ENCODE measurements around the gene EEF2.
"Not testable (repeated sequence)": the region's sequence is repeated elsewhere in the genome, so short reads cannot be mapped to it uniquely, and the experiment has no call there.

The EEF2 gene

DNA sequence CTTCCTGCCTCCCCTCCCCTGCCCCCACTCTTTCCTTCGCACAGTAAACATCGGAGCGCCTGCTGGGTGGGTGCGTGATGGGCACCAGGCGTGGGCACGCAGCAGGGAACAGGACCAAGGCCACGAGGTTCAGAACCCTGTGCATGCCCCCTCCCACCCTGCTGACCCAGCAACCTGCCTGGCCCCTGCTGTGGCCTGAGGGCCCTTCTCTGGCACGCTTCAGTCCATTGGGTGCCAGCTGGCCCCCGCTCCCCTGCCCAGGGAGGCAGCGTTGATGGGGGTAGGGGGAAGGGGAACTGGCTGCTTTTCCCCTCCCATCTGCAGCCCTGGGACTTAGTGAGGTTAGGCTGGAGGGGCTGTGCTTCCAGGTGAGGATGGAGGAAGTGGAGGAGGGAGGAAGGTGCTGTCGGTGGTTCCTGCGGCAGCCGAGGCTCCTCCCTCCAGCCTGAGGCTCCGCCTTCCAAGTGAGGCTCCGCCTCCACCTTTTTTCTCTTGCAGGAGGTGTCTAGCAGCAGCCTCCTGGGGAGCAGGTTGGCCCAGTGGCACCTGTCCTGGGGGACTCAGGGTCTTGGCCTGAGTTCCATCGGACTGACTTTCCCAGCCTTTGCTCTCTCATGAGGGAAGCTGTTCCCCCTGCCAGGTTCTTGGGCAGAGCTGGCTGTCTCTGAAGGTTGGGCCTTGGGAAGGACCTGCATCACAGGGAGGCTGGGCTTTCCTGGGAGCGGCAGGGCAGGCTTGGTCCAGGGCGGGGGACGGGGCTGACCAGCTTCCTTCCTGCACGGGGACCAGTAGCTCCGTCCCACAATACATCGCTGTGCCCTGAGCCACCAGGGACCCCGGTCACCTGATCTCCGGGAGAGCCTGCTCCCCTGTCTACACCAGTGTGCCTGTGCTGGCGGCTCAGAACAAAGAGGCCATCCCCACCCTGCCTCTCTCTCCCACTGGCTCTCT lies 29.6 kb upstream of the EEF2 start:
- DNase-seq = no peak

DNA sequence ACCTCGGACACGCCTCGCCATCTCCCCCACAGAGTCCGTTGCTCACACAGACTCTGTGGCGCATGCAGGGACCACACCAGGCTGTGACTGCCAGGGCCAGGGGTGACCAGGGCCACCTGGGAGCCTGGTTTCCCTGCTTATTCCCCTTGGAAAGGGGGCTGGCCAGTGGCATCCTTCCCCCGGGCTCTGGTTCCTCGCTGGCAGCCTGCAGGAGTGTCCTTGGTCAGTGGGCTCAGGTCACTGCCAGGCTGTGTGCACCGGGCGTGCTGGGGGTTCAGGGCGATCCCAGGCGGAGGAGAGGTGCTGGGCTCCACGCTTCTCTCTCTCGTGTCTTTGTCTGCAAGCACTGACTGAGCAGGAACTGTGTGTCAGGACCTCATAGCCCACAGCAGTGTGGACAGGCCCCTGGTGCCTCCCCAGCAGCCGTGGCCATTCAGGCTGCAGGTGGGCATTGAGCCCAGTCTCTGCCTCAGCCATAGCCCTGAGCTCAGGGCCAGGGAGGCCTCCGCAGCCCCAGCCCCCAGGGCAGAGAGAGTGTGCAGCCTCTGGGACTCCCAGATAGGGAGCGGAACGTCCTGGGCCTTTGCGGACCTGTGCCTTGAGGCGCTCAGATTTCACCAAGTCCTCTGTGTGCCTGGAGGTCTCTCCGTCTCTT lies 28.8 kb upstream of the EEF2 start:
- DNase-seq = no peak

DNA sequence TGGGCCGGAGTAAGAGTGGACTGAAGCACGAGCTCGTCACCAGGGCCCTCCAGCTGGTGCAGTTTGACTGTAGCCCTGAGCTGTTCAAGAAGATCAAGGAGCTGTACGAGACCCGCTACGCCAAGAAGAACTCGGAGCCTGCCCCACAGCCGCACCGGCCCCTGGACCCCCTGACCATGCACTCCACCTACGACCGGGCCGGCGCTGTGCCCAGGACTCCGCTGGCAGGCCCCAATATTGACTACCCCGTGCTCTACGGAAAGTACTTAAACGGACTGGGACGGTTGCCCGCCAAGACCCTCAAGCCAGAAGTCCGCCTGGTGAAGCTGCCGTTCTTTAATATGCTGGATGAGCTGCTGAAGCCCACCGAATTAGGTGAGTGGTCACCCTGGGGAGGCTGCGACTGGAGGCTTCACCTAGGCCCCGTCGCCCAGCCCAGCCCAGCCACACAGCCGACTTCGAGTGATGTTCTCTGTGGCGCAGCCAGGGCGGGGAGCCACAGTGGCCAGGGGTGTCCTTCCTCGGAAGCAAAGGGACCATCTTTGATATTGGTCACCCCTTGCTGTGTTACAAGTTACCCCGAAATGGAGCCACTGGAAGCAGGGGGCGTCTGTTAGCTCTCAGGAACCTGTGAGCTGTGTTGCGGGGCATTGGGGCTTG lies 27.8 kb upstream of the EEF2 start:
- no peak for DNase-seq

DNA sequence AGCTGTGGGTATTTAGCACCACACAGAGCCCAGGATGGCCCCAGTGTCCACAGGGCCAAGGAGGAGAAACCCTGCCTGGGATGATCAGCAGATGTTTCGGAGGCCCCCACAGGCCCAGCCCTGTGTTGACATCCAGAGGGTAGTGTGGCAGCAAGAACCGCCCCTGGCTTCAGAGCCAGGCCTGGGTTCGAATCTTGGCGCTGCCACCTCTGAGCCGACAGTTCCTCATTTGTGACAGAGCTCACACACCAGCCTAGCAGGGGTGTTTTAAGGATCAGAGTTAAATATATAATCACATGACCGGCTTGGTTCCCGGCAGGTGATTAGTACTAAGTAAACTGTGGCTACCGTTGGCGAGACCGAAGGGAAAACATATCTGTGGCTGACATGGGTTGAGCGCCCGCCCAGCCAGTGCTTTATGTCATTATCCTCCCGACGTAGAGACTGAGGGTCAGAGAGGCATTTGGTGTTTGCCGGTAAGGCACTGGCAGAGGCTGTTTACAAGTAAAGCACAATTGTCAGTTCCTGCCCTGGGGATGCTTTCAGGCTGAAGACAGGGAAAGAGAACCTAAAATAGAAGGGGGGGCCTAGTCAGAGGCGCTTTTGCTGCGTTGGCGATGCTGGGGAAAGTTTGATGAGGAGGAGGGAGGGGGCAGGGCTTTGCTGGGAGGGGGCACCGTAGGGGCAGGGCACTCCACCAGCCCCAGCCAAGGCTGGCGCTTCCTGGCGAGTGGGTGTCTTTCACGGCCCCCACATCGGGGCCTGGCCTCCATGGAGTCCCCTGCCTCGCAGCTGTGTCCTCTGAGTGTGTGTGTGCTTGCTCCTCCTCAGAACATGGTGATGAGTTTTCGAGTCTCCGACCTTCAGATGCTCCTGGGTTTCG lies 27.1 kb upstream of the EEF2 start:
- DNase-seq = peak; percentile 77

DNA sequence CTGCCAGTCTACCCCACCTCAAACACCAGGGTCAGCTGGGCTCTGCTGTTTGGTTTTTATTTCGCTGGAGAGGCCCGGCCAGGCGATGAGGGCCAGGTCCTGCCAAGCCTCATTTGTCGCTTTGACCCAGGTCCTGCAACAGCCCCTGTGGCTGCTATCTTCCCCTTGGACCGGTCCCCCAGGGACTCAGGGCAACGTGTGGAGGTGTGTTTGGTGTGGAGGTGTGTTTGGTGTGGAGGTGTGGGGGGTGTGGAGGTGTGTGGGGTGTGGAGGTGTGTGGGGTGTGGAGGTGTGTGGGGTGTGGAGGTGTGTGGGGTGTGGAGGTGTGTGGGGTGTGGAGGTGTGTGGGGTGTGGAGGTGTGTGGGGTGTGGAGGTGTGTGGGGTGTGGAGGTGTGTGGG lies 26.2 kb upstream of the EEF2 start:
- DNase-seq = not testable (repeated sequence)

DNA sequence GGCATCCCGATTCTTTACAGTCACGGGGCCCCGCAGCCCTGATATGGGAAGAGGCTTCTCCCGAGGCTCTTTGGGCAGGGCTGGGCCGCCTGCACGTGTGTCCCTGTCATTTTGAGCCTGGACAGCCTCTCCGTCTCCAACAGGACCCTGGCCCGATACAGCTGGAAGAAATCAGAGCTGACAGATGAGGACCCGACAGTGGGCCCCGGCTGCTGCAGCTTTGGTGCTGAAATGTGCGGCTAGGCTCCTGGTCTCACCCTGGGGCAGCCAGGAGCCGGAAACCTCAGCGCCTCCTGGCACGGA lies 25.5 kb upstream of the EEF2 start:
- DNase-seq = no peak

DNA sequence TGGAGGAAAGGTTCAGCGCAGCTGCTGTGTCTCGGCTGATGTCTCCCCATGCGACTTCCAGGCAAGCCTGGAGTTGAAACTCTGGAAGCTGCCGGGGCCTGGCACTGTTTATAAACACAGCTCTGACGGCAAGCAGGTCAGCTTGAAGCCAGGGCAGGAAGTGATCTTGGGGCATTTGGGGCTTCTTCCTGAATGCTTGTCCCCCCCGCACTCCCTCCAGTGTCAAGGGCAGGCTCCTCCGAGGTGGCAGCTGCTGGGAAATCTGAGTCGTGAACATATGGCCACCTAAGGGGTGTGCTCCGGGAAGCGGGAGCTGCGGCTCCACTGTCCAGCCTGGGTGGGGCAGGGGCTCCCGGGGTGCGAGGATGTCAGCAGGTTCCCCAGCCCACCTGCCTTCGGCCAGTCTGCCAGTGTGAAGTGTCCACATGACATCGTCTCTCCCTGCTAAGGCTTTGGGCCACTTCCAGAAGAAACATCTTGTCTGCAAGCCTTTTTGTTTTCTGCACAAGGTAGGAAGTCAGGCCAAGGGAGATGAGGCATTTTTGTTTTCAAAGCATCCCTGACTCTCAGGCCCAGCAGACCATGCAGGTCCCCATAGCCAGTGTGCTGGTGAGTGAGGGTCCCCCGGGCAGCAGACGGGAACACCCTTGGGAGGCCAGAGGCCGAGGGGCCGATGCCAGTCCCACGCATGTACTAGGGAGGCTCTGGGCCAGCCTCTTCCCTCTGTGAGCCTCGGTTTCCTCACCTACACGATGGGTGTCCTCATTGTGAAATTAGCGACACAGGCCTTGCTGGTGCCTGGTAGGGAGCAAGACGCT lies 24.9 kb upstream of the EEF2 start:
- no peak for DNase-seq

DNA sequence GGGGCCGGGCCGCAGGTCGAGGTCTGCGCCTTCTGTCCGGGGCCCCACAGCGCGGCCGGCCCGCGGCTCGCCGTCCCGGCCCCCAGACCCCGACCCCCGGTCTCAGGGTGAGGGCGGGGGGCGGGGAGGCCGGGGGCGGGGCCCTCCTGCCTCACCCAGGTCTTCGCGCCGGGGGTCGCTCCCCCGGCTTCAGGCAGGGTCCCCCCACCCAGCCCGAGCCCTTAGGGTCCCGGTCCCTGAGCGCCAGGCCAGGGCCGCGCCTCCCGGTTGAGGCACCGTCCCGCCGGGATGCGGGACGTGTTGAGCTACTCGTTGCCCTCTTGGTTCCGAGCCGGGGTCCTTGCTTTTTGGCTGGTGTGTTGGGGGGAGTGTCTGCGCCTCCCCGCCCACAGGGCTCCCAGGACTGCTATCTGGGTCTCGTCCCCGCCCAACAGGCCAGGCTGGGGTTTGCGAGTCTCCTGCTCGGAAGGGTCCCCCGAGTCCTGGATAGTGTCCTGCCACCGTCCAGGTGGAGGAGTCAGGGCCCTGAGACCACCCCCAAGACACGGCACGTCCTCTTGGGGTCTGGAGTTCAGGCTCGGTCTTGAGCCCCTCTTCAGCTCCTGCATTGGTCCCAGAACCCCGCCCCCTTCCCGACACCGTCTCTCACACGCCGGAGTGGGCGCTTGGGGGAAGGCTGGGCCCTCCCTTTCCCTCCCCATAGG lies 22.7 kb upstream of the EEF2 start:
- no peak for DNase-seq

DNA sequence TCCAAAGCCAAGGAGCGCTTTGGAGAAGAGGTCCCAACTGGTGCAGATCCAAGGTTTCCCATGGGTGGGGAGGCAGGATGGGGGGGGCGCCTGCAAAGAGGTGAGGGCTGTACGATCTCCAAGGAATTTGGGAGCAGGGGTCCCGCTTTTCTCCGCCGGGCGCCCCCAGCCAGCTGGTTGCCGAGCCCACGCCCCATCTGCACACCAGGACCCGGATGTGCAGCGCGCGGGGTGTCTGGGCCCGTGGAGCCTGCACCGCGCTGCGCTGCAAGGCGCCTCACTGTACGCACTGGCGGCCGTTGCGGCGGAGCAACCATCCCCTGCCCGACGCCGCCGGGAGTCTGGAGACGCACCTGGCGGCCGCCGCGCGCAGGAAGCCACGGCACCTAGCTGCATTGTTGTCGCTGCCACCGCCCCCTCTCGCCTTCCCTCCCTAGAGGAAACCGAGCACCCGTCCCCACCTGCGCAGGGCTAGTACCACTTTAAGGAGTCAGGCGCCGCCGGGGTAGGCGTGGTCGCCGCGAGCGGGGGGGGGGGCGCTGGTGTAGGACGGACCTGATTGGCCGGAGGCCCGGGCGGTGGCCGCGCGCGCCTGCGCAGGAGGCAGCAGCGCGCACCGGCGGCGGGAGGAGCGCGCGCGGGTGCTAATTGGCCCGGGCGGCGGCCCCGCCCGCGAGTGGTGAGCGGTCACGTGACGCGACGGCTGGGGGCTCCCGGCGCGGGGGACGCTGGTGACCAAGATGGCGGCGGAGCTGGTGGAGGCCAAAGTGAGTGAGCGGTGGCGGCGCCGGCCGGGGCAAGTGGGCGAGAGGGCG lies 22.0 kb upstream of the EEF2 start, which contains the start of gene PIAS4:
Gene PIAS4, plus strand, starts transcription at position 716 of the 815 bp plus-strand sequence. Its CDS starts 25 bp downstream, at position 741.
- DNase-seq = peak; percentile 91

DNA sequence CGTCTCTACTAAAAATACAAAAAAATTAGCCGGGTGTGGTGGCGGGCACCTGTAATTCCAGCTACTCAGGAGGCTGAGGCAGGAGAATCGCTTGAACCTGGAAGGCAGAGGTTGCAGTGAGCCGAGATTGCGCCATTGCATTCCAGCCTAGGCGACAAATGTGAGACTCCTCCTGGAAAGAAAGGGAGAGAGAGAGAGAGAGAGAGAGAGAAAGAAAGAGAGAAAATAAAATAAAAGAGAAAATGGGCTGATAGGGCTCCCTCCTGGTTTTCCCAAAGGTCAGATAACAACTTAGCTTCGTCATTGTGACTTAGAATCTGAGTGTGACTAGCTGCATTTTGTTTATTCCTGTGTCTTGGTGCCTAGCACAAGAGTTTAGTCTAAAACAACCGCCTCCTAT lies 20.2 kb upstream of the EEF2 start:
- DNase-seq = not testable (repeated sequence)

DNA sequence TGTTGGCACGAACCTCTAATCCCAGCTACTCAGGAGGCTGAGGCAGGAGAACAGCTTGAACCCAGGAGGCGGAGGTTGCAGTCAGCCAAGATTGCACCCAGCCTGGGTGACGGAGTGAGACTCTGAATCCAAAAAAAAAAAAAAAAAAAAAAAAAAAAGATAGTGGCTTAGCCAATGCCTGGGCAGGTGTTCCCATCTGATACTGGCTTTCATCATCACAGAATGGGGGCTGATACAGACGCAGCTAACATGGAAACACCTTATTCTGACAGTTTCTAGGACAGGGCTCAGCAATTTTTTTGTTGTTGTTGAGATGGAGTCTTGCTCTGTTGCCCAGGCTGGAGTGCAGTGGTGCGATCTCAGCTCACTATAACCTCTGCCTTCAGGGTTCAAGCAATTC lies 15.5 kb upstream of the EEF2 start:
- not testable (repeated sequence) for DNase-seq

DNA sequence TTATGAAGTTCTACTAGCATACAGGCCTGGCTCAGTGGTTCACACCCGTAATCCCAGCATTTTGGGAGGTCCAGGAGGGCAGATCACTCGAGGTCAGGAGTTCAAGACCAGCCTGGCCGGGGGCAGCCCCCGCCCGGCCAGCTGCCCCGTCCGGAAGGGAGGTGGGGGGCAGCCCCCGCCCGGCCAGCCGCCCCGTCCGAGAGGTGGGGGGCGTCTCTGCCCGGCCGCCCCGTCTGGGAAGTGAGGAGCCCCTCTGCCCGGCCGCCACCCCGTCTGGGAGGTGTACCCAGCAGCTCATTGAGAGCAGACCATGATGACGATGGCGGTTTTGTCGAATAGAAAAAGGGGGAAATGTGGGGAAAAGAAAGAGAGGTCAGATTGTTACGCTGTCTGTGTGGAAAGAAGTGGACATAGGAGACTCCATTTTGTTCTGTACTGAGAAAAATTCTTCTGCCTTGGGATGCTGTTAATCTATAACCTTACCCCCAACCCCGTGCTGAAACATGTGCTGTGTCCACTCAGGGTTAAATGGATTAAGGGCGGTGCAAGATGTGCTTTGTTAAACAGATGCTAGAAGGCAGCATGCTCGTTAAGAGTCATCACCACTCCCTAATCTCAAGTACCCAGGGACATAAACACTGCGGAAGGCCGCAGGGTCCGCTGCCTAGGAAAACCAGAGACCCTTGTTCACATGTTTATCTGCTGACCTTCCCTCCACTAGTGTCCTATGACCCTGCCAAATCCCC lies 13.6 kb upstream of the EEF2 start:
- DNase-seq = not testable (repeated sequence)

DNA sequence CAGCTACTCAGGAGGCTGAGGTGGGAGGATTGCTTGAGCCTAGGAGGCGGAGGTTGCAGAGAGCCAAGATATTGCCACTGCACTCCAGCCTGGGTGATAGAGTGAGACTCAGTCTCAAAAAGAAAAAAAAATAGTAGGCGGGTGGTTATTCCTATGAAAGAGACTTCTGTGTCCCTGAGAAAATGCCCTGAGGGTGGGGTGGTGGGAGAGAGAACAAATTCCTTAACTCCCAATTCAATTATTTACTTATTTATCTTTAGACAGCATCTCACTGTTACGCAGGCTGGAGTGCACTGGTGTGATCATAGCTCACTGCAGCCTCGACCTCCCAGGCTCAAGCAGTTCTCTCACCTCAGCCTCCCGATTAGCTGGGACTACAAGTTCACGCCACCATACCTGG lies 10.3 kb upstream of the EEF2 start:
- DNase-seq = no peak

DNA sequence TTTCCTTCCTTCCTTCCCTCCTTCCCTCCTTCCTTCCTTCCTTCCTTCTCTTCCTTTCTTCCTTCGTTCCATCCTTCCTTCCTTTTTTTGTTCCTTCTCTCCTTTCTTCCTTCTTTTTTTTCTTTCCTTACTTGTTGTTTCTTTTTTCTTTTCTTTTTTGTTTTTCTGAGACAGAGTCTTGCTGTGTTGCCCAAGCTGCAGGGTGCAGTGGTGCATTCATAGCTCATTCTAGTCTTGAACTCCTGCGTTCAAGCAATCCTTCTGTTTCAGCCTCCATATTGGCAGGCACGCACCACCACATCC lies 5.5 kb upstream of the EEF2 start:
- no peak for DNase-seq

DNA sequence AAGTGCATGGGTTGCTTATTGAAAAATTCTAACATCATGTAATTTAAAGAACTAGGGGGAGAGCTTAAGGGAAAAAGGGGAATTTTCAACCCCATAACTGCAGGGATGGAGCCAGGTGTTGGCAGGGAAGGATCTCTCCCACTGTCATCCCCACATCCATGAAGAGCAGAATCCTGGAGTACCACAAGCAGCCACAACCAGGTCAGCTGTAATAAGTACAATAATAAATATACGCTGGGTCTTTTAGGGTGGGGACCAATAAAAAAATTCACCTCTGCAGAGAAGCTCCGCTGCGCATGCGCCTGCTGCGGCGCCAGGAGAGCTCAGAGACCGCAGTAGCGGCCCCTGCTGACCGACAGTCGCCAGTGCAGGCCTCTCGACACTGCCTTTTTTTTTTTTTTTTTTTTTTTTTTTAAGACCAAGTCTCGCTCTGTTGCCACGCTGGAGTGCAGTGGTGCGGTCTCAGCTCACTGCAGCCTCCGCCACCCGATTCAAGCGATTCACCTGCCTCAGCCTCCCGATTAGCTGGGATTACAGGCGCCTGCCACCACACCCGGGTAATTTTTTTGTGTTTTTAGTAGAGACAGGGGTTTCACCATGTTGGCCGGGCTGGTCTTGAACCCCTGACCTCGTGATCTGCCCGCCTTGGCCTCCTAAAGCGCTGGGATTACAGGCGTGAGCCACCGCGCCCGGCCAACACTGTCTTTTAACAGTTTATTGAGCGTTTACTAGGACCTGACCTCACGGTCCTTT lies 2.5 kb upstream of the EEF2 start:
- DNase-seq = peak; percentile 80

DNA sequence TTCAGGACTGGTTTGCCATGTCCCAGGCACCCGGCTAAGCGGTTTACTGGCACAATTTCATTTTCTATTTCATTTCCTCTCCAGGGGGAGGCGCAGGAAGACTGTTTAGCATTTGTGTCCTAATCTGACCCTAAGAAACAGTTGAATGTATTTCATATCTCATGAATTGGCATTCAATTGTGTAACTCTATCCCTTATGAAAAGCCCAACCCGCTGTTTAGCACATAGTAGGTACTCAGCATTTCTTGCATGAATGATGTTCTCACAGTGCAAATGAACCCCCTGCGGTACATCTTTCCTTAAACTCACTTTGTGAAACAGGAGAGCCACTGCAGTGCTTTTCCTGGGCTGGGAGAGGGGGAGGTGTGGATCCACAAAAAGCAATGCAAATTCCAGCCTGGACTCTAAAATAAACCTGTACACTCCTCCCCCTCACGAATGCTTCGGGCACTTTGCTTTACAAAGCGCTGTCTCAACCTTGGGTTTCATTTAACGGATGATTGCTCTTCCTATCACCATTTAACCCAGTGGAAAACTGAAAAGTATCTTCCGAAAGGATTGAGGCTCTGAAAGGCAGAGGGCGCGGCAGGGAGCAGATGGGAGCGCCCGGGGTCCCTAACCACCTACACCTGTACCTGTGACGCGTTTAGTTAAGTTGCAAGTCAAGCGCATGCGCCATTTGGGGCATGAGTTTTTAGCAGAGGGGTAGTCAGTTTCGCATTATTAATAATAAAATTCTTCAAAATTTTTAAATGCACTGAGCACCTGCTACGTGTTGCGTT lies 1.2 kb upstream of the EEF2 start:
- DNase-seq = peak; percentile 86

DNA sequence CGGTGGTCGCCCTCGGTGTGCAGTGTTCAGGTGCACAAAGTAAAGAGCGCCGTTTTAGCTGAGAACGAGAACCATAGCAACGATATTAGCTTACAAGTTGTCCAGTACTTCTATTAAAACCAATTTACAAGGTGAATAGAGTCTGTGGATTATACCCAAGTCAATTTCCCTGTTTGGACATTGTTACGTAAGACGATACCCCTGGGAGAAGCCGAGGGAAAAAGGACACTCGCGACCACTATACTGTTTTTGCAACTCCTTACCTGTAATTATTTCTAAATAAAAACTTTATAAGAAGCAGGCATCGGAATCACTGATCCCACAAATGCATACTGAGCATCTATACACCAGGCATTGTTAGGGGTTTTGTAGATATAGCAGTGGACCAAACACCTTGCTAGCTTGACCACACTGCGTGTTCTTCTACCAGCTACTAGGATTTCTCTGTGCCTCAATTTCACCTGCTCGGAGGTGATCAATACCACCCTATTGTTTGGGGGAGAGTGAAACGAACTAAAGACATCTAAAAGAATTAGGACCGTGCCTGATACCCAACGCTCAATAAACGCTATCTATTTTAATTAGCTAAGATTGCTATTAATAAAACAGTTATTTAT lies 488 bp upstream of the EEF2 start:
- DNase-seq = peak; percentile 41

DNA sequence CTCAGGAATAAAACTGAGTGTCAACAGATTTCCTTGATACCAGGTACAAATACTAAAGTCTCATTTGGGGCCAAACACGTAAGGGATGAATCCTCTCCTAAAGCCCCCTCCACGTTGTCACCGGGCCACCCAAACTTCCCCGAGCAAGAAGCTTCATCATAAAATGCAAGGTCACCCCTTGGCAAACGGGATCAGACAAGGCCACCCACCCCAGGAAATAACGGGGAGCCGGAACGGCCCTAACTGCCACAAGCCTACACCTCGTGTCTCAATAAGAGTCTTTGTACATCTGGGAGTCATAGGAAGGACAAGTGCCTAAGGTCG lies 717 bp downstream of the EEF2 start:
- DNase-seq = no peak

All from DMS153 (cell line).